ENCODE measurements around the gene SYCP1. TPM values are rescaled to one million over a fixed set of nuclear protein-coding genes. Genes with fewer than 3 reads are reported as not detected.

Gene SYCP1
- total RNA-seq, 4 donors from 2014 or later, result 0.29 TPM; not detected in 3

DNA sequence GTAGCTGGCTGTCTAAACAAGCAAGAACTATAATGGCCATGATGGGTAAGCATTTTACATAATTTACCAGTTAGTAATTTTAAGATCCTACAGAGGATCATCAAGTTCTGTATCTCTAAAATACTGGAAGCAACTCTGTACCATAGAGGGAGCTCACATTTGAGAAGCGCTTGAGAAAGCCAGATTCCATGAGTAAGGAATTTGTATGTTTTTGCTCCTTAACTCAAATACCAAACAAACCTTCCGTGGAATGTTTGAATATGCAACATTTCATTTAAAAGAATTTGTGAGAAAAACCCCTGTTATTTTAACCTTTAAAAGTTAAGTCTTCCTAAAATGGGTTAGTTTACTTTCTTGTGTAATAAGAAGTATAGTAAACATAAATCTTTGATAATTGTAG lies 176.9 kb downstream of the SYCP1 start:
- intact Hi-C loops (cut with DNase I; ENCODE audit: low total_unique reads), result no loop called here
- TF ChIP-seq, protein P1, sequence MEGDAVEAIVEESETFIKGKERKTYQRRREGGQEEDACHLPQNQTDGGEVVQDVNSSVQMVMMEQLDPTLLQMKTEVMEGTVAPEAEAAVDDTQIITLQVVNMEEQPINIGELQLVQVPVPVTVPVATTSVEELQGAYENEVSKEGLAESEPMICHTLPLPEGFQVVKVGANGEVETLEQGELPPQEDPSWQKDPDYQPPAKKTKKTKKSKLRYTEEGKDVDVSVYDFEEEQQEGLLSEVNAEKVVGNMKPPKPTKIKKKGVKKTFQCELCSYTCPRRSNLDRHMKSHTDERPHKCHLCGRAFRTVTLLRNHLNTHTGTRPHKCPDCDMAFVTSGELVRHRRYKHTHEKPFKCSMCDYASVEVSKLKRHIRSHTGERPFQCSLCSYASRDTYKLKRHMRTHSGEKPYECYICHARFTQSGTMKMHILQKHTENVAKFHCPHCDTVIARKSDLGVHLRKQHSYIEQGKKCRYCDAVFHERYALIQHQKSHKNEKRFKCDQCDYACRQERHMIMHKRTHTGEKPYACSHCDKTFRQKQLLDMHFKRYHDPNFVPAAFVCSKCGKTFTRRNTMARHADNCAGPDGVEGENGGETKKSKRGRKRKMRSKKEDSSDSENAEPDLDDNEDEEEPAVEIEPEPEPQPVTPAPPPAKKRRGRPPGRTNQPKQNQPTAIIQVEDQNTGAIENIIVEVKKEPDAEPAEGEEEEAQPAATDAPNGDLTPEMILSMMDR (IDR thresholded peaks at IDR 0.05), result no peak
- no peak for TF ChIP-seq POLR2A (IDR thresholded peaks at IDR 0.05)
- H3K4me3 ChIP-seq (ENCODE audit: low read depth, poor library complexity, severe bottlenecking), result no peak overlapping the region
- no peak for DNase-seq (ENCODE audit: low spot score in 2 of 2)
- 75% methylated on average over 2 of the region's 2 CpGs for WGBS, 2 donors

DNA sequence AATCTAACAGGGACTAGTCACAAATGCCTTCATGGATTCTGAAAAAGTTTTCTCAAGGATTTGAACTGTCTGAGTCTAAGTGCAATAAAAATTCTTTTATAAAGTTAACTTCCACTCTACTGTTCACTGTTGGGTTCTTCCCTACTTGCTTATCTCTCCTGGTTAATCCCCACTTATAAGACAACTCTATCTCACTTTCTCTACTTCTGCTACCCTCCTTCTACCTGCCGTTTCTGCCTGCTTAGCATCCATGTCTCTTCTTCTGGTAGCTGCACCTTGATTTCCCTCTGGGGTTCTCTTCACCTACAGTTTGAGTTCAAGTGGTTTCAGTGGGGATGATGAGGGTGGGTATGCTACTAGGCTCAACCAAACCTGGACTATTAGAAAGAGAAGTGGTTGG lies 181.0 kb downstream of the SYCP1 start:
- no peak overlapping the region for H3K4me3 ChIP-seq (ENCODE audit: low read depth, poor library complexity, severe bottlenecking)
- WGBS, 2 donors, result 78 to 86% methylated on average over 1 of the region's 1 CpG
- intact Hi-C loops (cut with DNase I; ENCODE audit: low total_unique reads), result no loop called here
- DNase-seq (ENCODE audit: low spot score in 2 of 2), result no peak
- TF ChIP-seq, protein P1 (IDR thresholded peaks at IDR 0.05), result no peak
- no peak for TF ChIP-seq POLR2A (IDR thresholded peaks at IDR 0.05)

DNA sequence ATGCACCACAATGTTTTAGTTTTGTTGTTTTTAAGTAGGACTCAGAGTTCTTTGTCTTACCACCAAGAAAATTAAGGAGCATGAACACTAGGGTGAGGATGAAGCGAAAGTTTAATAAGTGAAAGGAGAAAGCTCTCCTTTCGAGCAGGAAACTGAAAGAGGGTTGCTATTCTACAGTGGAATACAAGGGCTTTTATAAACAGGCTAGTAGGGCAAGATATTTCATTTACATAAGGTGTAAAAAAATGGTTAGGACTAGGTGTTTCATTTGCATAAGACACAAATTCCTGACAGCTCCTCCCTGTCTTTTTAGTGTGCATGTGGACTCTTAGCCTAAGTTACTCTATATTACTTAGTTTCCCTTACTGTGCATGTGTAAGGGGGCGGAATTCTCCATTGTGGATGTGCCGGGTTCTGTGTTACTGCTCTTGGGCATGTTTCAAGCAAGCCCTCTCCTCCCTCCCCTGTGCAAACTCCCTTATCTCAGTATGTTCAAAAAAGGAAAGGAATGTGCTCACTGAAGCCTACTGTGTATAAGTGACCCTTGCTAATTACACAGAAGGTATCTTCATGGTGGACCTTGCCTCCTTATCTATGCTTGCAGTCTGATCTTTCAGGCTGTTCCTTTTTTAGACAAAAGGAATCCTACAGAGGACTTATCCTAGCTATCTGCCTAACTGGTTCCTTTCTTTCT lies 182.3 kb downstream of the SYCP1 start:
- intact Hi-C loops (cut with DNase I; ENCODE audit: low total_unique reads), result no loop called here
- WGBS, 2 donors, result 68 to 72% methylated on average over 4 of the region's 4 CpGs
- no peak for DNase-seq (ENCODE audit: low spot score in 2 of 2)
- TF ChIP-seq POLR2A (IDR thresholded peaks at IDR 0.05), result no peak
- TF ChIP-seq, protein P1 (IDR thresholded peaks at IDR 0.05), result no peak
- H3K4me3 ChIP-seq (ENCODE audit: low read depth, poor library complexity, severe bottlenecking), result no peak overlapping the region

DNA sequence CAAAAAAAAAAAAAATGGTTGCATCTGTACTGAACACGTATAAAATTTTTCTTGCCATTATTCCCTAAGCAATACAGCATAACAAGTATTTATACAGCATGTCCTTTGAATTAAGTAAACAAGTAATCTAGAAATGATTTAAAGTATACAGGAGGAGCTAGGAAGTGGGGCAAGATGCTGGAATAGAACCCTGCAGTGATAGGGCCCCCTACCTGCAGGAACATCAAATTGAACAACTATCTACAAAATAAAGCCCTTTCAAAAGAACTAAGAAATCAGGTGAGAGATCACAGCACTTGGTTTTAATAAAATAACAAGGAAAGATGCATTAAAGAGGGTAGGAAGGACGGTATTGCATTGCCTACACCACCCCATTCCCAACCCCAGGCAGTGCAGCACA lies 185.8 kb downstream of the SYCP1 start:
- H3K4me3 ChIP-seq (ENCODE audit: low read depth, poor library complexity, severe bottlenecking), result no peak overlapping the region
- DNase-seq (ENCODE audit: low spot score in 2 of 2), result no peak
- intact Hi-C loops (cut with DNase I; ENCODE audit: low total_unique reads), result loop anchor here (10.0 kb wide), 1 partner anchor 56 kb away; no protein-coding TSS in a partner anchor
- no peak for TF ChIP-seq POLR2A (IDR thresholded peaks at IDR 0.05)
- TF ChIP-seq, protein P1 (IDR thresholded peaks at IDR 0.05), result no peak
- WGBS, 2 donors, result 71 to 74% methylated on average over 2 of the region's 2 CpGs

- TF ChIP-seq, protein P1 (IDR thresholded peaks at IDR 0.05), result no peak
- no peak for TF ChIP-seq POLR2A (IDR thresholded peaks at IDR 0.05)
- no peak for DNase-seq (ENCODE audit: low spot score in 2 of 2)
- intact Hi-C loops (cut with DNase I; ENCODE audit: low total_unique reads), result loop anchor here (10.0 kb wide), 1 partner anchor 57 kb away; no protein-coding TSS in a partner anchor
- no peak overlapping the region for H3K4me3 ChIP-seq (ENCODE audit: low read depth, poor library complexity, severe bottlenecking)
These were observed 187.0 kb downstream of the SYCP1 start for GRCh38 chr1:115041654-115042053.

Other genes with a start within 250 kb of the SYCP1 start
- 10 to 100 TPM; 43.0 to 61.2 (median 52.5) TPM for gene DENND2C, start 184.8 kb upstream of the SYCP1 start, total RNA-seq
- not detected for gene AMPD1, start 159.3 kb upstream of the SYCP1 start, total RNA-seq
- gene NRAS, start 138.1 kb upstream of the SYCP1 start, total RNA-seq, result 10 to 100 TPM; 19.6 to 40.0 (median 33.2) TPM
- gene CSDE1, start 96.9 kb upstream of the SYCP1 start, total RNA-seq, result 1,000 to 10,000 TPM in 1 of 4 donors, 100 to 1,000 TPM in 3; 342 to 1,039 (median 551) TPM
- gene SIKE1, start 74.2 kb upstream of the SYCP1 start, total RNA-seq, result 10 to 100 TPM; 47.5 to 57.4 (median 55.4) TPM
- gene TSHB, start 175.0 kb downstream of the SYCP1 start, total RNA-seq, result not detected
- gene TSPAN2, start 234.6 kb downstream of the SYCP1 start, total RNA-seq, result 1 to 10 TPM in 2 of 4 donors, under 1 TPM in 2; 0.46 to 4.5 (median 2.2) TPM